ENCODE results near the gene SLC25A21. TPM values are rescaled to one million over a fixed set of nuclear protein-coding genes. Genes with fewer than 3 reads are reported as not detected.
"Not testable (repeated sequence)": the region's sequence is repeated elsewhere in the genome, so short reads cannot be mapped to it uniquely, and the experiment has no call there.

Gene SLC25A21
- polyA plus RNA-seq, 1 experiment: 1.5 TPM

DNA sequence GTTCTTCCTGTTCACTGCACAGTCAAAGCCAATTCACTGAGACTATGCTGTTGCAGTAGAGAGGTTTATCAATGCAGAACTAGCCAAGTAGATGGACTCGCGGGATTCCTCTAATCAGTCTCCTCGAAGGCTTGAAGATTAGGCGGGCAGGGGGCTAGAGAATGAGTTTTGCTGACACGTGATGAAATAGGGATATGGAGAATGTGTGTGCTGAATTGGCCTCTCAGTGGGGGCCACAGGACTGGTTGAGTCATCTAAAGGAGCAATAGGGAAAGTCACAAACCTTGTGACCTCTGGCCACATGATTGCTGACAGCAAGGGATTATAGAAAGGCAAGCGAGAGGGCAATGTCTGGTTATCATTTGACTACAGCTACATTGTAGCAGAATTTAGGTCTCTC is 38.0 kb upstream of the SLC25A21 start:
- Histone ChIP-seq H3K27me3 (ENCODE audit: control insufficient read depth, insufficient read depth, low read length) (no peaks in the 10 kb centered on the region), H3K4me3 (ENCODE audit: low read depth, low read length) (no peak overlapping the region), H3K9me3 (ENCODE audit: control insufficient read depth, insufficient read depth, low read length) (peaks cover 8% of the 10 kb centered on the region), H3K27ac (ENCODE audit: low read depth, low read length) (no peak overlapping the region)
- POLR2A ChIA-PET: no interaction called here
- CTCF ChIA-PET: interaction anchor here (1.5 kb wide), 1 partner anchor 20 kb away, joined by 6 read pairs; no protein-coding TSS in a partner anchor
- TF ChIP-seq, protein P1, sequence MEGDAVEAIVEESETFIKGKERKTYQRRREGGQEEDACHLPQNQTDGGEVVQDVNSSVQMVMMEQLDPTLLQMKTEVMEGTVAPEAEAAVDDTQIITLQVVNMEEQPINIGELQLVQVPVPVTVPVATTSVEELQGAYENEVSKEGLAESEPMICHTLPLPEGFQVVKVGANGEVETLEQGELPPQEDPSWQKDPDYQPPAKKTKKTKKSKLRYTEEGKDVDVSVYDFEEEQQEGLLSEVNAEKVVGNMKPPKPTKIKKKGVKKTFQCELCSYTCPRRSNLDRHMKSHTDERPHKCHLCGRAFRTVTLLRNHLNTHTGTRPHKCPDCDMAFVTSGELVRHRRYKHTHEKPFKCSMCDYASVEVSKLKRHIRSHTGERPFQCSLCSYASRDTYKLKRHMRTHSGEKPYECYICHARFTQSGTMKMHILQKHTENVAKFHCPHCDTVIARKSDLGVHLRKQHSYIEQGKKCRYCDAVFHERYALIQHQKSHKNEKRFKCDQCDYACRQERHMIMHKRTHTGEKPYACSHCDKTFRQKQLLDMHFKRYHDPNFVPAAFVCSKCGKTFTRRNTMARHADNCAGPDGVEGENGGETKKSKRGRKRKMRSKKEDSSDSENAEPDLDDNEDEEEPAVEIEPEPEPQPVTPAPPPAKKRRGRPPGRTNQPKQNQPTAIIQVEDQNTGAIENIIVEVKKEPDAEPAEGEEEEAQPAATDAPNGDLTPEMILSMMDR (IDR thresholded peaks at IDR 0.05; ENCODE audit: low read depth, low read length): no peak
- no peak for DNase-seq (ENCODE audit: low read depth, low spot score)

DNA sequence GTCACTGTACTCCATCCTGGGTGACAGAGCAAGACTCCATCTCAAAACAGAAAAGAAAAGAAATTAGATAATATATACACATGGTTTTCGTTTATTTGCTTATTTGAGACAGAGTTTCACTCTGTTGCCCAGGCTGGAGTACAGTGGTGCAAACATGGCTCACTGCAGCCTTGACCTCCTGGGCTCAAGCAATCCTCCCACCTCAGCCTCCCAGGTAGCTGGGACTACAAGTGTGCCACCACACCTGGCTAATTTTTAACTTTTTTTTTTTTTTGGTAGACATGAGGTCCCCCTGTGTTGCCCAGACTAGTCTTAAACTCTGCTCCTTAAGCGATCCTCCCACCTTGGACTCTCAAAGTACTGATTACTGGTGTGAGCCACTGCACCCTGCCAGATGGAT is 37.2 kb upstream of the SLC25A21 start:
- H3K27me3 ChIP-seq (ENCODE audit: control insufficient read depth, insufficient read depth, low read length); H3K9me3 ChIP-seq (ENCODE audit: control insufficient read depth, insufficient read depth, low read length); H3K27ac ChIP-seq (ENCODE audit: low read depth, low read length); H3K4me3 ChIP-seq (ENCODE audit: low read depth, low read length); DNase-seq (ENCODE audit: low read depth, low spot score); POLR2A ChIA-PET: not testable (repeated sequence)
- CTCF ChIA-PET: interaction anchor here (0.8 to 3.1 kb wide), 2 partner anchors 21 to 23 kb away, joined by 4 to 11 read pairs; no protein-coding TSS in a partner anchor

DNA sequence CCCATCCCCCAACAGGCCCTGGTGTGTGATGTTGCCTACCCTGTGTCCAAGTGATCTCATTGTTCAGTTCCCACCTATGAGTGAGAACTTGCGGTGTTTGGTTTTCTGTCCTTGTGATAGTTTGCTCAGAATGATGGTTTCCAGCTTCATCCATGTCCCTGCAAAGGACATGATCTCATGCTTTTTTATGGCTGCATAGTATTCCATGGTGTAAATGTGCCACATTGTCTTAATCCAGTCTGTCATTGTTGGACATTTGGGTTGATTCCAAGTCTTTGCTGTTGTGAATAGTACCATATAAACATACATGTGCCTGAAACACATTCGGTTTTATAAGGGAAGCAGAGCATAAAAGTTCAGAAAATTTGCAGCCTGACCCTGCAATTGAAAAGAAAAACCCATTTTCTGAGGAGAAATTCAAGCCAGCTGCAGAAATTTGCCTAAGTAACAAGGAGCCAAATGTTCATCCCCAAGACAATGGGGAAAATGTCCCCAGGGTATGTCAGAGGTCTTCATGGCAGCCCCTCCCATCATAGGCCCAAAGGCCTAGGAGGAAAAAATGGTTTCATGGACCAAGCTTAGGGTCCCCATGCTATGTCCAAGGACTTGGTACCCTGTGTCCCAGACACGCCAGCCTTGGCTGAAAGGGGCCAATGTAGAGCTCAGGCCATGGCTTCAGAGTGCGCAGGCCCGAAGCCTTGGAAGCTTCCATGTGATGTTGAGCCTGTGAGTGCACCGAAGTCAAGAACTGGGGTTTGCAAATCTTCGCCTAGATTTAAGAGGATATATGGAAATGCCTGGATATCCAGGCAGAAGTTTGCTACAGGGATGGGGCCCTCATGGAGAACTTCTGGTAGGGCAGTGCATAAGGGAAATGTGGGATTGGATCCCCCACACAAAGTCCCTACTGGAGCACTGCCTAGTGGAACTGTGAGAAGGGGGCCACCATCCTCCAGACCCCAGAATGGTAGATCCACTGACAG is 33.5 kb upstream of the SLC25A21 start:
- H3K9me3 ChIP-seq (ENCODE audit: control insufficient read depth, insufficient read depth, low read length); H3K4me3 ChIP-seq (ENCODE audit: low read depth, low read length); POLR2A ChIA-PET; DNase-seq (ENCODE audit: low read depth, low spot score); H3K27me3 ChIP-seq (ENCODE audit: control insufficient read depth, insufficient read depth, low read length); H3K27ac ChIP-seq (ENCODE audit: low read depth, low read length): not testable (repeated sequence)
- CTCF ChIA-PET: interaction anchor here (1.2 to 1.4 kb wide), 2 partner anchors 27 to 28 kb away, joined by 3 read pairs; no protein-coding TSS in a partner anchor

DNA sequence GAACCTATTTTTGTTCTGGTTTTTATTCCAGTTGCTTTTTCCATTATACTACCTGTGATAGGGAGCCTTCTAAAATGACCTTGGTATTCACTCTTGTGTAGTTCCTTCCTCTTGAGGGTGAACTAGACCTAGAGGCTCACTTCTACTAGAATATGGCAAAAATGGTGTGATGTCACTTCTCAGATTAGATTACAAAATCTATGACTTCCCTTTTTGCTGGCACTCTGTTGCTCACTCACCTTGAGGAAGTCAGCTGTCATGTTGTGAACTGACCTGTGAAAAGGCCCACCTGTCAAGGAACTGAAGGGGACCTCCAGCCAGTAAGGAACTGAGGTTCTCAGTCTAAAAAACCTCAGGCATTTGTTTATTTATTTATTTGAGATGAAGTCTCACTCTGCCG is 31.0 kb upstream of the SLC25A21 start:
- POLR2A ChIA-PET: no interaction called here
- no peak overlapping the region for H3K4me3 ChIP-seq (ENCODE audit: low read depth, low read length)
- TF ChIP-seq, protein P1 (IDR thresholded peaks at IDR 0.05; ENCODE audit: low read depth, low read length): no peak
- H3K27ac ChIP-seq (ENCODE audit: low read depth, low read length): no peak overlapping the region
- H3K9me3 ChIP-seq (ENCODE audit: control insufficient read depth, insufficient read depth, low read length): peaks cover 8% of the 10 kb centered on the region
- CTCF ChIA-PET: interaction anchor here (0.8 to 2.9 kb wide), 2 partner anchors 27 to 29 kb away, joined by 3 to 9 read pairs; no protein-coding TSS in a partner anchor
- no peaks in the 10 kb centered on the region for H3K27me3 ChIP-seq (ENCODE audit: control insufficient read depth, insufficient read depth, low read length)
- no peak for DNase-seq (ENCODE audit: low read depth, low spot score)

DNA sequence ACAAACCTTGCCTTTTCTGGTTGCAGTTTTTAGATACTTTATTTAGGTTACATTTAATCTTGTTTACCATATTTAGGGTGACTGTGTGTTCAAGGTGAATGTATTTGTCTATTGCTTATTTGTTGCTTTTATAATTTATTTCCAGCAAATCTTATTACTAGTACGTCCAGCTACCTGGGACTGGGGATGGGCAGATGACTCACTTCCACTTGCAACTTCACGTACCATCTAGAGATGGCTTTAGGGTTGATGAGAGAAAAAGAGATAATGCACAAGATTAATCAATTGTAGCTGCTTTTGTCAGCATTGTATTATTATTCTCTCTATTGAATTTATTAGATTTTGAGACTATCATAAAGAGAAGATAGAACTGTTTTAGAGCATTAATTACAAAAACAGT is 30.4 kb upstream of the SLC25A21 start:
- H3K9me3 ChIP-seq (ENCODE audit: control insufficient read depth, insufficient read depth, low read length): peaks cover 8% of the 10 kb centered on the region
- H3K27me3 ChIP-seq (ENCODE audit: control insufficient read depth, insufficient read depth, low read length): no peaks in the 10 kb centered on the region
- H3K4me3 ChIP-seq (ENCODE audit: low read depth, low read length): no peak overlapping the region
- TF ChIP-seq, protein P1 (IDR thresholded peaks at IDR 0.05; ENCODE audit: low read depth, low read length): no peak
- H3K27ac ChIP-seq (ENCODE audit: low read depth, low read length): no peak overlapping the region
- DNase-seq (ENCODE audit: low read depth, low spot score): no peak
- ChIA-PET CTCF (interaction anchor here (0.7 to 2.9 kb wide), 5 partner anchors 28 to 672 kb away, joined by 3 to 9 read pairs (median 3); partner anchors contain the start of gene SLC25A21), POLR2A (no interaction called here)

DNA sequence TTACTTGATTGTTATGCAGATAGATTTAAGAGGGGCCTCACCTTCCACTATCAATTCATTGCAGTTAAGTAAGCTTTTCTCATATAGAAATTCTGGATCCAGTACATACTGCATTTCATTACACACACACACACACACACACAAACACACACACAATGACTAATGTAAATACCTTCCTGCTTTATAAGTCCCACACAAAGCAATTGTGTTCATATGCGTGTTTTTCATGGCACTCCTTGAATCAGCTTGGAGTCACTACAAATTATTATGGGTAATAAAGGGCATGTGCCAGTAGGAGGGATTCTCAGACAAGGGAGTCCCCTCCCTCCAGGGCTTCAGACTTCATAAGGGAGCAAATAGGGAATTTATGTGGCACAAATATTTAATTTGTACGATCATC is 29.9 kb upstream of the SLC25A21 start:
- H3K27me3 ChIP-seq (ENCODE audit: control insufficient read depth, insufficient read depth, low read length): no peaks in the 10 kb centered on the region
- DNase-seq (ENCODE audit: low read depth, low spot score): no peak
- H3K4me3 ChIP-seq (ENCODE audit: low read depth, low read length): no peak overlapping the region
- ChIA-PET POLR2A (interaction anchor here (0.7 kb wide), 1 partner anchor 14 kb away, joined by 4 read pairs; no protein-coding TSS in a partner anchor), CTCF (interaction anchor here (0.5 to 2.9 kb wide), 6 partner anchors 30 to 673 kb away, joined by 3 to 9 read pairs (median 4); partner anchors contain the start of gene SLC25A21)
- H3K9me3 ChIP-seq (ENCODE audit: control insufficient read depth, insufficient read depth, low read length): peaks cover 8% of the 10 kb centered on the region
- H3K27ac ChIP-seq (ENCODE audit: low read depth, low read length): no peak overlapping the region
- TF ChIP-seq, protein P1 (IDR thresholded peaks at IDR 0.05; ENCODE audit: low read depth, low read length): no peak
